ENCODE measurements around the gene SMIM5.

Gene SMIM5

DNA sequence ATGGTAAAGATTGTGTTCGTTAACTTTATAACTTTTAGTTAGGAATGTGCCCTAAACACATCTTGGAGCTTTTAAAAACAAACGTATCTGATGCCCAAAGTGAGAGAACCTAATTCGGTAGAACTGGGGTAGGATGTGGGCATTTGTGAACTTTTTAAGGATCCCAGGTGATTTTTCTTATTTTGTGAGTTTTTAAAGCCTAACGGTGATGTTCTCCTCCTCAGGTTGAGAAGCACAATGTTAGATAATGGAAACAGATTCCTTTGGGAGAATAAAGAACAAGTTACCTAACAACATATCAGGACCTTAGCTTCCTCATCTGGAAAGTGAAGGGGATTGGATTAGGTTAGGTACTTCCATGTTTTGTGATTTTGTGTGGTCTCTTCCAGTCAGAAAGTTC is 34.6 kb downstream of the SMIM5 start:
- DNase-seq (ENCODE audit: low read depth in 2 of 2), result no peak

- DNase-seq (ENCODE audit: low read depth in 2 of 2), result no peak
Measured at GRCh38 chr17:75668489-75668888, 35.3 kb downstream of the SMIM5 start.

DNA sequence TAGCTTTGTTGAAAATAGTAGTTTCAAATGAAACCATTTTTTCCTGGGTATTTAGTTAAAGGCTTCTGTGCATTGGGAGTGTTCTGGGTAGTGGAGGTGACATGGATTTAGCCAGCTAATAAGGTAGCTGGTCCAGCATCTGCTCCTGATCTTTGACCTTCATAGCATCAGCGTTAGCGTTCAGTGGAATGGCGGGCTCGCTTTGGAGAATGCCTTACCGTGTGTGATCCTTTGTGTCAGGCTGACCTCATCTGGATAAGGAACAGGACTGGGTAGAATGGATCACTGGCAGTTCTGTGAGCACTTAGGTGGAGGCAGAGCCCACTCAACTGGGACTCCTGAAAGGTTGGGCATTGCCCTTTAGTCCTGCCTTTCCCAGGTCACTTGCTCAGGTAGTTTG is 37.6 kb downstream of the SMIM5 start:
- no peak for DNase-seq (ENCODE audit: low read depth in 2 of 2)

DNA sequence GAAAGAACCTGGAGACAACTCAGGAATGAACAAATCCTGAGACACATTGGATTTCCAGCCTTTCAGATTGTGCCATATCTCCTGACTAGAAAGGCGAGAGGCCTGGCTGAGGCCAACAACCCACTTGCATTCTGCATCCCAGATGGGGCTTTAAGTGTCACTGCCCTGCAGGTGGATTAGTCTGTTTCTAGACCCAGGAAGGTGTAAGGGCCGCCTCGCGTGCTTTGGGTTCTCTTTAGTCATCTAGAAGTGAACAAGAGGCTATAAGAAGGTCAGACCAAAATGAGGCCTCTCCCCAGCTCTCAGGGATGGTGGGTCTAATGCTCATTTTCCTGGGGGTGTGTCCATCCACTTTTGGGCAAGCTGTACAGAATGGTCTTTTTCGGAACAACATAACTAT is 38.8 kb downstream of the SMIM5 start:
- no peak for DNase-seq (ENCODE audit: low read depth in 2 of 2)

GRCh38 chr17:75673487-75673886 is 40.3 kb downstream of the SMIM5 start:
- no peak for DNase-seq (ENCODE audit: low read depth in 2 of 2)

DNA sequence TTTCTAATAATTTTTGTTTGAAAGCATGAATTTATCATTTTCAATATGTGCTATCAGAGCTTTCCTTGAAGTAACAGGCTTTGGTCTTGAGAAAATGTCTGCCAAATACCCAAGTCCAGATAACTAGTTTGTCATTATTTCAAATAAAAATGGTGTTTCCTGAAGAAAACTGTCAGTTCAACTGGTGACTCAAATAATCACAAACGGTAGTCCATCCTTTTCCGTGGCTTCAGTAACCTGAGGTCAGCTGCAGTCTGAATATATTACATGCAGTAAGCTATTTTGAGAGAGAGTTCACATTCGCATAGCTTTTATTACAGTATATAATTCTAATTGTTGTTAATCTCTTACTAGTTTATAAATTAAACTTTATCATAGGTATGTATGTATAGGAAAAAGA is 43.2 kb downstream of the SMIM5 start:
- no peak for DNase-seq (ENCODE audit: low read depth in 2 of 2)

DNA sequence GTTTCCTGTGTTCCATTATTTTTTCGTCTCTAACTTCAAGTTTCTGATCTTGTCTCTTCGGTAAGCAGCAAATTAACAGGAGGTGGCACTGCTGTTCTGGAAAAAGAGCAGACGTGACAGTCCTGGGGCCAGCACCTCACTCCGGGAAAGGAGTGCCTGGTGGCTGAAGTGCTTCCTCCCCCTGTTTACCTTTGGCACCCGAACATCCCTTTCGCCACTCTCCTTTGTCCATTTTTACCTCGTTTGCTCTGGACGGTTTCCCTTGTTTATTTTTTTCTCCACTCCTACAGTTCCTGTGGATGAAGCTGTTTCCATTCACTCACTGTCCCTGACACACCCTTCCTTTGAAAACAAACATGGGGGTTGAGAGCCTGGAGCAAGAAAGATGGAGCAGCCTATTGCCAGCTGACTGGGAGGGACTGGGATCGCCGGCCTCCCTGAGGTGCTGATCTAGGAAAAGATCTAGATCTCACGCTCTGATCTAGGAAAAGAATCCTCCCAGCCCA is 46.5 kb downstream of the SMIM5 start:
- no peak for DNase-seq (ENCODE audit: low read depth in 2 of 2)

GRCh38 chr17:75680431-75680830 is 47.2 kb downstream of the SMIM5 start:
- no peak for DNase-seq (ENCODE audit: low read depth in 2 of 2)

GRCh38 chr17:75681289-75681688 is 48.1 kb downstream of the SMIM5 start:
- no peak for DNase-seq (ENCODE audit: low read depth in 2 of 2)

DNA sequence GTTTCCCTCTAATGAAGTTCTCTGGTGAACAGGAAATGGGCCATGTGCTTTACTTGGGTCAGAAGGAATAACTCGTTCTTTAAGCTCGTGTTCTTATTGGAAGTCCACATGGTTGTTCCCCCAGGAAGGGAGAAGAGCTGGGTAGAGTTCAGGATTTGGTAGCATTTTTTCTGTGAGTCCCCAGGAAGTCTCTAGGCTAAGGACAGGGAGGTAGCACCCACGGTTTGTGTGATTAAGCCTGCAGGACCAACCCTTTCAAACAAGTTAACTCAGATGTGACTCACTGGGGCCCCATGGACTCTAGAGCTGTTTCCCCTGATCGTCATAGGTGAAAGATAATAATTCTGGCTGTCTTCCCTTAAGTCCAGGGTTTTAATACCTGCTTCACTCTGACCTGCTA is 50.3 kb downstream of the SMIM5 start:
- no peak for DNase-seq (ENCODE audit: low read depth in 2 of 2)

- DNase-seq (ENCODE audit: low read depth in 2 of 2), result no peak
Measured at GRCh38 chr17:75684249-75684648, 51.0 kb downstream of the SMIM5 start.

DNA sequence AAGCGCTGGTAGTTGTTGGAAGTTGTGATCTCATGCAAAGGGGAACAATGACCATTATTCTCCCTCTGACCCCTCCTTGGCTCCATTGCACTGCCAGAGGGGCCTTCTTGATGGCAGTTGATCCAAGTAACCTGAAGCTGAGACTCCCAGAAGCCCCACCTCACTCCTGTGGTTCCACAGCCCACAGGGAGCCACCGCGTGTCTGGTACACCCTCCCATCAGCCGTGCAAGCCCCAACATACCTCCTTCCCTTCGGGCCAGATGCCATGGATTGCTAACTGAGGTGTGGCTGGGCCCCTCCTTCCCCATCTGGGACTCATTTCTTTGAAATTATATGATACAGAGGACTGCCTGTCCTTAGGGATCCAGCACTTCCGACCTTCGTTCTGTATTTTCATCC is 51.7 kb downstream of the SMIM5 start:
- no peak for DNase-seq (ENCODE audit: low read depth in 2 of 2)

GRCh38 chr17:75685499-75685898 is 52.3 kb downstream of the SMIM5 start:
- DNase-seq (ENCODE audit: low read depth in 2 of 2), result no peak

- no peak for DNase-seq (ENCODE audit: low read depth in 2 of 2)
Measured at GRCh38 chr17:75688209-75688825, 55.1 kb downstream of the SMIM5 start.

GRCh38 chr17:75689441-75689873 is 56.2 kb downstream of the SMIM5 start:
- DNase-seq (ENCODE audit: low read depth in 2 of 2), result peak in 1 of 2 donors; percentile 19

Measured in stimulated activated CD8-positive, alpha-beta memory T cell treated with anti-CD3 and anti-CD28 coated beads, Interleukin-15, amount 100 ng/mL, for 4 hours (primary cell).